ENCODE measurements around the gene BICD2. TPM values are rescaled to one million over a fixed set of nuclear protein-coding genes. Genes with fewer than 3 reads are reported as not detected.

The BICD2 gene
- total and polyA plus RNA-seq, 2 of the 13 experiments (the other 11 are each of a cell fraction or from before 2014, with no cell fraction given): 5.1 to 17.4 TPM

DNA sequence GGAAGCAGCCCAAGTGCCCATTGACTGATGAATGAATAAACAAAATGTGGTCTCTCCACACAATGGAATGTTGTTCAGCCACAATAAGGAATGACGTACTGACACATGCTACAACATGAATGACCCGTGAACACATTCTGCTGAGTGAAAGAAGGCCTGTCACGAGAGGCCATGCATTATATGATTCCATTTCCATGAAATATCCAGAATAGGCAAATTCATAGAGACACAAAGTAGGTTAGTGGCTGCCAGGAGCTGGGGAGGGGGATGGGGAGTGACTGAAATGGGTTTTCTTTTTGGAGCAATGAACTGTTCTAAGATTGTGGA lies 41.4 kb downstream of the BICD2 start:
- CTCF ChIA-PET (ENCODE audit: low intra/inter-chr PET ratio, low total read pairs): no interaction called here

More for the DNA sequence above, 41.4 kb downstream of the BICD2 start:
- Histone ChIP-seq H3K4me2 (ENCODE audit: low read depth, low read length) (no peak overlapping the region), H3K9ac (ENCODE audit: insufficient read depth, low read depth, low read length) (no peak overlapping the region), H3K27ac (ENCODE audit: extremely low read length, insufficient read depth, low read length) (no peak overlapping the region), H3K27me3 (ENCODE audit: control insufficient read depth in 1 of 2, insufficient read depth in 2 of 2, low read length in 2 of 2) (no peaks in the 10 kb centered on the region), H4K20me1 (ENCODE audit: insufficient read depth, low read length) (no peaks in the 10 kb centered on the region), H3K79me2 (ENCODE audit: insufficient read depth, low read length) (no peaks in the 10 kb centered on the region), H3K4me1 (ENCODE audit: insufficient read depth, low read length) (peaks cover 13% of the 10 kb centered on the region; the same call in 1 of the 2 replicates), H3K9me3 (ENCODE audit: low read length) (no peaks in the 10 kb centered on the region), H3K36me3 (replicated peaks in 1 of 2; ENCODE audit: control insufficient read depth in 1 of 2, insufficient read depth in 2 of 2, low read length in 2 of 2) (peaks cover 28 to 62% of the 10 kb centered on the region in 2 experiments), H2AFZ (ENCODE audit: low read length) (no peak overlapping the region), H3K4me3 (replicated peaks in 1 of 3; ENCODE audit: insufficient read depth in 1 of 3, low read depth in 2 of 3, low read length in 3 of 3) (no peak overlapping the region)
- no peak for DNase-seq (ENCODE audit: low spot score)
- 97% methylated on average over 3 of the region's 3 CpGs for whole genome bisulfite sequencing (ENCODE audit: low lambda C conversion rate)
- TF ChIP-seq SIX1 (CRISPR knock-in tag; IDR thresholded peaks at IDR 0.05; ENCODE audit: borderline replicate concordance): no peak
- TF ChIP-seq ZNF775 (CRISPR knock-in tag; IDR thresholded peaks at IDR 0.05; ENCODE audit: borderline replicate concordance): no peak
- TF ChIP-seq ZIK1 (CRISPR knock-in tag; IDR thresholded peaks at IDR 0.05; ENCODE audit: borderline replicate concordance, low read depth): no peak
- TF ChIP-seq, protein P1, sequence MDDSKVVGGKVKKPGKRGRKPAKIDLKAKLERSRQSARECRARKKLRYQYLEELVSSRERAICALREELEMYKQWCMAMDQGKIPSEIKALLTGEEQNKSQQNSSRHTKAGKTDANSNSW (CRISPR knock-in tag; IDR thresholded peaks at IDR 0.05; ENCODE audit: borderline replicate concordance): no peak
- TF ChIP-seq ZNF780A (CRISPR knock-in tag; IDR thresholded peaks at IDR 0.05): no peak
- TF ChIP-seq SNAI1 (CRISPR knock-in tag; IDR thresholded peaks at IDR 0.05; ENCODE audit: borderline replicate concordance): no peak
- TF ChIP-seq, protein P2, sequence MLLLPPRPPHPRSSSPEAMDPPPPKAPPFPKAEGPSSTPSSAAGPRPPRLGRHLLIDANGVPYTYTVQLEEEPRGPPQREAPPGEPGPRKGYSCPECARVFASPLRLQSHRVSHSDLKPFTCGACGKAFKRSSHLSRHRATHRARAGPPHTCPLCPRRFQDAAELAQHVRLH (CRISPR knock-in tag; IDR thresholded peaks at IDR 0.05; ENCODE audit: borderline replicate concordance, low read depth): no peak
- no peak for TF ChIP-seq TOPORS (CRISPR knock-in tag; IDR thresholded peaks at IDR 0.05)
- no peak for TF ChIP-seq STAT5B (CRISPR knock-in tag; IDR thresholded peaks at IDR 0.05)
- no peak for TF ChIP-seq STAG1 (CRISPR knock-in tag; IDR thresholded peaks at IDR 0.05)
- TF ChIP-seq, protein P3, sequence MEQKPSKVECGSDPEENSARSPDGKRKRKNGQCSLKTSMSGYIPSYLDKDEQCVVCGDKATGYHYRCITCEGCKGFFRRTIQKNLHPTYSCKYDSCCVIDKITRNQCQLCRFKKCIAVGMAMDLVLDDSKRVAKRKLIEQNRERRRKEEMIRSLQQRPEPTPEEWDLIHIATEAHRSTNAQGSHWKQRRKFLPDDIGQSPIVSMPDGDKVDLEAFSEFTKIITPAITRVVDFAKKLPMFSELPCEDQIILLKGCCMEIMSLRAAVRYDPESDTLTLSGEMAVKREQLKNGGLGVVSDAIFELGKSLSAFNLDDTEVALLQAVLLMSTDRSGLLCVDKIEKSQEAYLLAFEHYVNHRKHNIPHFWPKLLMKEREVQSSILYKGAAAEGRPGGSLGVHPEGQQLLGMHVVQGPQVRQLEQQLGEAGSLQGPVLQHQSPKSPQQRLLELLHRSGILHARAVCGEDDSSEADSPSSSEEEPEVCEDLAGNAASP (CRISPR knock-in tag; IDR thresholded peaks at IDR 0.05; ENCODE audit: borderline replicate concordance): no peak
- TF ChIP-seq, protein P4, sequence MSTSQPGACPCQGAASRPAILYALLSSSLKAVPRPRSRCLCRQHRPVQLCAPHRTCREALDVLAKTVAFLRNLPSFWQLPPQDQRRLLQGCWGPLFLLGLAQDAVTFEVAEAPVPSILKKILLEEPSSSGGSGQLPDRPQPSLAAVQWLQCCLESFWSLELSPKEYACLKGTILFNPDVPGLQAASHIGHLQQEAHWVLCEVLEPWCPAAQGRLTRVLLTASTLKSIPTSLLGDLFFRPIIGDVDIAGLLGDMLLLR (CRISPR knock-in tag; IDR thresholded peaks at IDR 0.05): no peak
- no peak for TF ChIP-seq NCOA5 (CRISPR knock-in tag; IDR thresholded peaks at IDR 0.05)
- TF ChIP-seq, protein P5, sequence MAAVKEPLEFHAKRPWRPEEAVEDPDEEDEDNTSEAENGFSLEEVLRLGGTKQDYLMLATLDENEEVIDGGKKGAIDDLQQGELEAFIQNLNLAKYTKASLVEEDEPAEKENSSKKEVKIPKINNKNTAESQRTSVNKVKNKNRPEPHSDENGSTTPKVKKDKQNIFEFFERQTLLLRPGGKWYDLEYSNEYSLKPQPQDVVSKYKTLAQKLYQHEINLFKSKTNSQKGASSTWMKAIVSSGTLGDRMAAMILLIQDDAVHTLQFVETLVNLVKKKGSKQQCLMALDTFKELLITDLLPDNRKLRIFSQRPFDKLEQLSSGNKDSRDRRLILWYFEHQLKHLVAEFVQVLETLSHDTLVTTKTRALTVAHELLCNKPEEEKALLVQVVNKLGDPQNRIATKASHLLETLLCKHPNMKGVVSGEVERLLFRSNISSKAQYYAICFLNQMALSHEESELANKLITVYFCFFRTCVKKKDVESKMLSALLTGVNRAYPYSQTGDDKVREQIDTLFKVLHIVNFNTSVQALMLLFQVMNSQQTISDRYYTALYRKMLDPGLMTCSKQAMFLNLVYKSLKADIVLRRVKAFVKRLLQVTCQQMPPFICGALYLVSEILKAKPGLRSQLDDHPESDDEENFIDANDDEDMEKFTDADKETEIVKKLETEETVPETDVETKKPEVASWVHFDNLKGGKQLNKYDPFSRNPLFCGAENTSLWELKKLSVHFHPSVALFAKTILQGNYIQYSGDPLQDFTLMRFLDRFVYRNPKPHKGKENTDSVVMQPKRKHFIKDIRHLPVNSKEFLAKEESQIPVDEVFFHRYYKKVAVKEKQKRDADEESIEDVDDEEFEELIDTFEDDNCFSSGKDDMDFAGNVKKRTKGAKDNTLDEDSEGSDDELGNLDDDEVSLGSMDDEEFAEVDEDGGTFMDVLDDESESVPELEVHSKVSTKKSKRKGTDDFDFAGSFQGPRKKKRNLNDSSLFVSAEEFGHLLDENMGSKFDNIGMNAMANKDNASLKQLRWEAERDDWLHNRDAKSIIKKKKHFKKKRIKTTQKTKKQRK (IDR thresholded peaks at IDR 0.05; ENCODE audit: low read length): no peak
- no peak for TF ChIP-seq EHMT2 (IDR thresholded peaks at IDR 0.05; ENCODE audit: borderline replicate concordance, low read depth, low read length)
- no peak for TF ChIP-seq HOXA7 (CRISPR knock-in tag; IDR thresholded peaks at IDR 0.05)
- no peak for FAIRE-seq
- intact Hi-C loops (cut with micrococcal nuclease; ENCODE audit: unreplicated experiment) (loop anchor here (1.0 kb wide), 1 partner anchor 20 kb away; no protein-coding TSS in a partner anchor), in situ Hi-C loops (cut with HindIII; ENCODE audit: extremely low pct_ligation_motif_present, low pct_unique_long_range_greater_than_20kb) (no loop called here)
- no TSS peak for BruUV-seq (replicated peaks)
- no peak for ATAC-seq
- POLR2A ChIA-PET: no interaction called here

All from HepG2 (cell line).